Suppressor macrophage (primary cell): ENCODE measurements around the gene ZHX3.

Experiments used
- DNase-seq, 4 experiments: peaks; one replicate each; pipeline ENCODE4 v3.0.0-alpha.2; 2020 to 2022

Gene ZHX3

GRCh38 chr20:41293269-41294037, 24.1 kb downstream of the ZHX3 start:
- DNase-seq, result peak in 2 of 4 experiments; percentile 28 to 37

- DNase-seq, result peak; percentile 39 to 85 (median 61)
Observed at GRCh38 chr20:41290804-41291389, 26.6 kb downstream of the ZHX3 start.

- peak in 1 of 4 experiments; percentile 28 for DNase-seq
Observed at GRCh38 chr20:41287327-41287726, 30.2 kb downstream of the ZHX3 start.

- no peak for DNase-seq
Observed at GRCh38 chr20:41286240-41286851, 31.2 kb downstream of the ZHX3 start.

- DNase-seq, result peak; percentile 11 to 58 (median 41)
Observed at GRCh38 chr20:41279546-41280225, 37.8 kb downstream of the ZHX3 start.

- DNase-seq, result no peak
Observed at GRCh38 chr20:41278936-41279335, 38.6 kb downstream of the ZHX3 start.

GRCh38 chr20:41277049-41277448, 40.5 kb downstream of the ZHX3 start:
- no peak for DNase-seq

- DNase-seq, result no peak
Observed at GRCh38 chr20:41276317-41276751, 41.2 kb downstream of the ZHX3 start.

- no peak for DNase-seq
Observed at GRCh38 chr20:41275301-41275731, 42.2 kb downstream of the ZHX3 start.

GRCh38 chr20:41274152-41274551, 43.4 kb downstream of the ZHX3 start:
- DNase-seq, result no peak

- DNase-seq, result no peak
Observed at GRCh38 chr20:41273445-41273844, 44.1 kb downstream of the ZHX3 start.

- DNase-seq, result no peak
Observed at GRCh38 chr20:41272339-41272738, 45.2 kb downstream of the ZHX3 start.

- no peak for DNase-seq
Observed at GRCh38 chr20:41268917-41269652, 48.4 kb downstream of the ZHX3 start.

GRCh38 chr20:41268402-41268801, 49.1 kb downstream of the ZHX3 start:
- DNase-seq, result no peak

GRCh38 chr20:41265938-41266337, 51.6 kb downstream of the ZHX3 start:
- no peak for DNase-seq

GRCh38 chr20:41264819-41265218, 52.7 kb downstream of the ZHX3 start:
- DNase-seq, result no peak

GRCh38 chr20:41261790-41262717, 55.5 kb downstream of the ZHX3 start:
- no peak for DNase-seq

- no peak for DNase-seq
Observed at GRCh38 chr20:41261260-41261659, 56.3 kb downstream of the ZHX3 start.

- no peak for DNase-seq
Observed at GRCh38 chr20:41260734-41261220, 56.8 kb downstream of the ZHX3 start.

GRCh38 chr20:41259309-41259708, 58.2 kb downstream of the ZHX3 start:
- no peak for DNase-seq

GRCh38 chr20:41258474-41258873, 59.1 kb downstream of the ZHX3 start:
- no peak for DNase-seq
